CD4-positive, alpha-beta T cell (primary cell): ENCODE data around the gene TIMD4. TPM values are rescaled to one million over a fixed set of nuclear protein-coding genes. Genes with fewer than 3 reads are reported as not detected.

Source experiments
- ATAC-seq: fragments of 200-7000 bp; cut with Tn5 transposase; one replicate; pipeline ENCODE4 v1.10.0; 2022; ENCODE audit warnings: mild to moderate bottlenecking; ENCODE audit not compliant: poor library complexity
- CTCF ChIA-PET: fragments of 350-600 bp; sonication (Branson Sonifier 250); formaldehyde crosslinking; loops from one replicate; lab custom pipeline; 2021; ENCODE audit warnings: antibody characterized with exemption, inconsistent platforms; lab: Charles Lee
- POLR2A ChIA-PET: fragments of 350-600 bp; sonication (Branson Sonifier 250); formaldehyde crosslinking; loops from one replicate; lab custom pipeline; 2021; ENCODE audit warnings: antibody characterized with exemption, inconsistent platforms; lab: Charles Lee
- DNase-seq, 14 experiments: peaks; one replicate each; pipeline ENCODE4 v3.0.0-alpha.2; 2013 to 2020; ENCODE audit warnings: mixed read lengths in 2 of 14
- H3K27ac ChIP-seq, 2 donors: one replicate each; pipeline versions ENCODE4 v1.5.1 to v1.7.0; 2013; ENCODE audit warnings: low read length in 2 of 2, low read depth in 1 of 2, mild to moderate bottlenecking in 1 of 2
- H3K27me3 ChIP-seq, 2 experiments: 1 replicate in 1 of 2; 2 replicates in 1 of 2; pipeline versions ENCODE4 v1.6.1 to v1.7.0; 2013; ENCODE audit warnings: low read length in 2 of 2, control low read depth in 1 of 2, mild to moderate bottlenecking in 1 of 2, moderate library complexity in 1 of 2; ENCODE audit not compliant: insufficient read depth in 2 of 2, control insufficient read depth in 1 of 2
- H3K36me3 ChIP-seq: one replicate; pipeline ENCODE4 v1.6.1; 2013; ENCODE audit warnings: low read length, control low read depth; ENCODE audit not compliant: insufficient read depth
- H3K4me1 ChIP-seq: one replicate; pipeline ENCODE4 v1.6.1; 2013; ENCODE audit warnings: low read length, control low read depth; ENCODE audit not compliant: insufficient read depth
- H3K4me3 ChIP-seq: one replicate; pipeline ENCODE4 v1.5.1; 2013; ENCODE audit warnings: mild to moderate bottlenecking, low read length, moderate library complexity
- H3K9me3 ChIP-seq, 2 experiments: 1 replicate in 1 of 2; 2 replicates in 1 of 2; pipeline versions ENCODE4 v1.6.1 to v1.7.0; 2013; ENCODE audit warnings: low read length in 2 of 2, mild to moderate bottlenecking in 2 of 2, control low read depth in 1 of 2, moderate library complexity in 1 of 2; ENCODE audit not compliant: control insufficient read depth in 1 of 2, insufficient read depth in 1 of 2
- H3K27ac Mint-ChIP-seq: one replicate; pipeline ENCODE4 v1.8.0; 2020; ENCODE audit warnings: mixed read lengths
- H3K27me3 Mint-ChIP-seq: one replicate; pipeline ENCODE4 v1.8.0; 2021; ENCODE audit warnings: mixed read lengths
- H3K36me3 Mint-ChIP-seq: one replicate; pipeline ENCODE4 v1.8.0; 2021; ENCODE audit warnings: low read depth, mixed read lengths
- H3K4me1 Mint-ChIP-seq: one replicate; pipeline ENCODE4 v1.8.0; 2021; ENCODE audit warnings: low read depth, mixed read lengths
- H3K4me3 Mint-ChIP-seq: one replicate; pipeline ENCODE4 v1.8.0; 2020; ENCODE audit warnings: mild to moderate bottlenecking, mixed read lengths
- H3K9me3 Mint-ChIP-seq: one replicate; pipeline ENCODE4 v1.8.0; 2020; ENCODE audit warnings: mixed read lengths
- CTCF ChIP-seq: fragments of 200-600 bp; IDR thresholded peaks from one replicate; pipeline ENCODE4 v1.8.0; 2022; ENCODE audit warnings: antibody characterized with exemption, mild to moderate bottlenecking
- intact Hi-C, 2 experiments: fragments of 100-400 bp; cut with DNase I in 1 of 2; cut with micrococcal nuclease in 1 of 2; formaldehyde crosslinking; loops; one replicate each; pipeline versions ENCODE4 v1.15.1 to v1.9.0; 2023 to 2025; cut with DNase I, micrococcal nuclease
- total RNA-seq, 174 experiments: library from RNA in 2 of 174; stranded (reverse) in 2 of 174; gene quantifications; one replicate each; pipeline ENCODE4 v1.2.3 and lab custom pipeline; 2021 to 2026

Gene TIMD4
- total RNA-seq, 2 experiments from 2014 or later, result 1.6 to 2.0 TPM

- CTCF ChIA-PET, result interaction anchor here (0.7 kb wide), 1 partner anchor 762 kb away, joined by 3 read pairs; no protein-coding TSS in a partner anchor
- H3K36me3 Mint-ChIP-seq, result peaks cover 3% of the 10 kb centered on the region
- H3K27ac ChIP-seq, result no peak overlapping the region
- POLR2A ChIA-PET, result no interaction called here
- DNase-seq (no peak), ATAC-seq (no peak)
- H3K4me1 ChIP-seq, result peaks cover 17% of the 10 kb centered on the region
- peaks cover 1% of the 10 kb centered on the region for H3K9me3 Mint-ChIP-seq
- H3K27me3 ChIP-seq, result no peaks in the 10 kb centered on the region
- H3K27ac Mint-ChIP-seq, result no peak overlapping the region
- H3K9me3 ChIP-seq, result no peaks in the 10 kb centered on the region
- intact Hi-C loops, result no loop called here
- H3K4me3 Mint-ChIP-seq, result no peak overlapping the region
- no peaks in the 10 kb centered on the region for H3K27me3 Mint-ChIP-seq
- TF ChIP-seq CTCF, result no peak
- no peak overlapping the region for H3K4me3 ChIP-seq
- no peaks in the 10 kb centered on the region for H3K36me3 ChIP-seq
- peaks cover 40% of the 10 kb centered on the region for H3K4me1 Mint-ChIP-seq
Measured at GRCh38 chr5:156920861-156921431, 42.1 kb downstream of the TIMD4 start.

GRCh38 chr5:156920042-156920860 is 42.8 kb downstream of the TIMD4 start:
- POLR2A ChIA-PET, result no interaction called here
- Mint-ChIP-seq H3K27ac (peak overlapping the region; percentile 5), H3K36me3 (peaks cover 3% of the 10 kb centered on the region), H3K27me3 (no peaks in the 10 kb centered on the region), H3K4me1 (peaks cover 47% of the 10 kb centered on the region), H3K9me3 (peaks cover 3% of the 10 kb centered on the region), H3K4me3 (no peak overlapping the region)
- intact Hi-C loops, result no loop called here
- H3K27me3 ChIP-seq, result no peaks in the 10 kb centered on the region
- H3K4me3 ChIP-seq, result no peak overlapping the region
- peaks cover 18% of the 10 kb centered on the region for H3K4me1 ChIP-seq
- DNase-seq, result peak in 3 of 14 experiments; percentile 21 to 47 (median 31)
- no peak overlapping the region for H3K27ac ChIP-seq
- H3K9me3 ChIP-seq, result no peaks in the 10 kb centered on the region
- CTCF ChIA-PET, result interaction anchor here (0.6 kb wide), 1 partner anchor 40 kb away, joined by 3 read pairs; no protein-coding TSS in a partner anchor
- H3K36me3 ChIP-seq, result no peaks in the 10 kb centered on the region
- no peak for ATAC-seq
- no peak for TF ChIP-seq CTCF

GRCh38 chr5:156918311-156918845 is 44.6 kb downstream of the TIMD4 start:
- Histone ChIP-seq H3K9me3 (no peaks in the 10 kb centered on the region), H3K4me3 (no peak overlapping the region), H3K4me1 (peaks cover 37% of the 10 kb centered on the region), H3K36me3 (no peaks in the 10 kb centered on the region), H3K27me3 (no peaks in the 10 kb centered on the region), H3K27ac (no peak overlapping the region)
- Mint-ChIP-seq H3K4me3 (no peak overlapping the region), H3K9me3 (peaks cover 3% of the 10 kb centered on the region), H3K27me3 (no peaks in the 10 kb centered on the region), H3K4me1 (peaks cover 66% of the 10 kb centered on the region), H3K27ac (no peak overlapping the region), H3K36me3 (peaks cover 12% of the 10 kb centered on the region)
- no peak for ATAC-seq
- TF ChIP-seq CTCF, result no peak
- ChIA-PET CTCF (no interaction called here), POLR2A (no interaction called here)
- intact Hi-C loops, result no loop called here
- no peak for DNase-seq
